ENCODE results near the gene ACY1.

DNA sequence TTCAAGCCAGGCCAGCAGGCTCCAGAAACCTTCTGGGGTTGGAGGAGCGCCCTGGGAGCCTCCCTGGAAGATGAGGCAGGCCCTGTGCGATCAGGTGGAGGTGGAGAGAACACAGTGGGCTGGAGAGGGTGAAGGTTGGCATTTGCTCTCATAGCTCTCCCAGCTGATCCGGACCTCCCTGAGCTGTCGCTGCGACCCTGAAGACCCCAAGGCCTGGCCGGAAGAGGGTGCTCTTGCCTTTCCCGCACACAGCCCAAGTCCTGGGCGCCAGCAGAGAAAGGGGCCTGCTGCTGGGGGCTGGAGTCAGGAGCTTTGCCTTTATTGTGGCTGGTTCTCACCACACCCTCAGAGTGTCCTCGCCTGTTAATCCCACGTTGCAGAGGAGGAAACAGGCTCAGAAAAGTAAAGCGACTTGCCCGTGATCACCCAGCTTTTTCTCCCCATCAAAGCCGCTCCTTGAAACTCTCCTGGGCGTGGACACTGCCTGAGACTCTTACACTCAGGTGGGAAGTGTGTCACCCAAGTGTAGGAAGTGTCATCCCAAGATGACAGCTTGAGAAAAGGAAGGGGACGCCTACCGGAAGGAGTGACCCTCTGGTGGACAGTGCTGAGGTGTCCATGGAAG lies 20.9 kb downstream of the ACY1 start:
- TF ChIP-seq, protein P1, sequence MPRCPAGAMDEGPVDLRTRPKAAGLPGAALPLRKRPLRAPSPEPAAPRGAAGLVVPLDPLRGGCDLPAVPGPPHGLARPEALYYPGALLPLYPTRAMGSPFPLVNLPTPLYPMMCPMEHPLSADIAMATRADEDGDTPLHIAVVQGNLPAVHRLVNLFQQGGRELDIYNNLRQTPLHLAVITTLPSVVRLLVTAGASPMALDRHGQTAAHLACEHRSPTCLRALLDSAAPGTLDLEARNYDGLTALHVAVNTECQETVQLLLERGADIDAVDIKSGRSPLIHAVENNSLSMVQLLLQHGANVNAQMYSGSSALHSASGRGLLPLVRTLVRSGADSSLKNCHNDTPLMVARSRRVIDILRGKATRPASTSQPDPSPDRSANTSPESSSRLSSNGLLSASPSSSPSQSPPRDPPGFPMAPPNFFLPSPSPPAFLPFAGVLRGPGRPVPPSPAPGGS (IDR thresholded peaks at IDR 0.05; ENCODE audit: borderline replicate concordance, insufficient read depth, low read depth, low read length, poor library complexity, severe bottlenecking) = no peak
- TF ChIP-seq RAD21 (IDR thresholded peaks at IDR 0.05; ENCODE audit: insufficient read depth, low read depth, low read length) (peak; percentile 88), POLR2AphosphoS5 (IDR thresholded peaks at IDR 0.05; ENCODE audit: low read length) (no peak), CHD4 (IDR thresholded peaks at IDR 0.05) (no peak), TAF1 (IDR thresholded peaks at IDR 0.05; ENCODE audit: borderline replicate concordance, low read depth, low read length) (no peak), FOS (IDR thresholded peaks at IDR 0.05; ENCODE audit: borderline replicate concordance, extremely low read depth, insufficient read length) (no peak), SP1 (IDR thresholded peaks at IDR 0.05; ENCODE audit: low read depth, low read length) (no peak), RB1 (IDR thresholded peaks at IDR 0.05; ENCODE audit: borderline replicate concordance) (no peak), EP300 (IDR thresholded peaks at IDR 0.05; ENCODE audit: borderline replicate concordance in 1 of 2, control insufficient read depth in 1 of 2, low read depth in 2 of 2, low read length in 2 of 2) (no peak)
- TF ChIP-seq, protein P2, sequence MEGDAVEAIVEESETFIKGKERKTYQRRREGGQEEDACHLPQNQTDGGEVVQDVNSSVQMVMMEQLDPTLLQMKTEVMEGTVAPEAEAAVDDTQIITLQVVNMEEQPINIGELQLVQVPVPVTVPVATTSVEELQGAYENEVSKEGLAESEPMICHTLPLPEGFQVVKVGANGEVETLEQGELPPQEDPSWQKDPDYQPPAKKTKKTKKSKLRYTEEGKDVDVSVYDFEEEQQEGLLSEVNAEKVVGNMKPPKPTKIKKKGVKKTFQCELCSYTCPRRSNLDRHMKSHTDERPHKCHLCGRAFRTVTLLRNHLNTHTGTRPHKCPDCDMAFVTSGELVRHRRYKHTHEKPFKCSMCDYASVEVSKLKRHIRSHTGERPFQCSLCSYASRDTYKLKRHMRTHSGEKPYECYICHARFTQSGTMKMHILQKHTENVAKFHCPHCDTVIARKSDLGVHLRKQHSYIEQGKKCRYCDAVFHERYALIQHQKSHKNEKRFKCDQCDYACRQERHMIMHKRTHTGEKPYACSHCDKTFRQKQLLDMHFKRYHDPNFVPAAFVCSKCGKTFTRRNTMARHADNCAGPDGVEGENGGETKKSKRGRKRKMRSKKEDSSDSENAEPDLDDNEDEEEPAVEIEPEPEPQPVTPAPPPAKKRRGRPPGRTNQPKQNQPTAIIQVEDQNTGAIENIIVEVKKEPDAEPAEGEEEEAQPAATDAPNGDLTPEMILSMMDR (IDR thresholded peaks at IDR 0.05 in 2 of 3, conservative IDR thresholded peaks at IDR 0.05 in 1 of 3; ENCODE audit: control insufficient read depth in 2 of 3, extremely low read depth in 1 of 3, insufficient read depth in 1 of 3, low read depth in 3 of 3, low read length in 3 of 3) = peak; percentile 43 to 71 (median 68)
- TF ChIP-seq, protein P3, sequence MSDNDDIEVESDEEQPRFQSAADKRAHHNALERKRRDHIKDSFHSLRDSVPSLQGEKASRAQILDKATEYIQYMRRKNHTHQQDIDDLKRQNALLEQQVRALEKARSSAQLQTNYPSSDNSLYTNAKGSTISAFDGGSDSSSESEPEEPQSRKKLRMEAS (IDR thresholded peaks at IDR 0.05; ENCODE audit: low read depth, low read length) = no peak

Measured in GM12878 (cell line).